CMK (cell line): Measurements from ENCODE around the gene USP10.

Experiments
- DNase-seq: peaks from one replicate; pipeline ENCODE4 v3.0.0-alpha.2; 2010; ENCODE audit warnings: low read depth

USP10 gene

DNA sequence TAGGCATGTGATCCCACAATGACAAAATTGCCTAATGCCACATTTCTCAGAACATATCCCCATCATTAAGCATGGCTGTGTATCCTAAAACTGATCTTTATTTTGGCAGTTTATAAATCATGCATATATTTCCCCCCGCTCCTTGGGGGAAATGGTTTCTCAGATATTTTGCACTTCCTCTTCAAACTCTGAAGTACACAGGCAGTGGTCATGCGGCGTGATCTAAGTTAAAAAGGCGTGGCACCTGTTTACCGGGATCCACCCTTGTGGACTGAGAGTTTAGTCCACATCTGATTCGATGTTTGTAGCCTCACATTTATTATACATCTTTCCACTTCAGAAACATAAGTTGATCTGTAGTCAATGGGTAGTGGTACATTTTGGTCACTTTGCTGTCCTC, 51.4 kb downstream of the USP10 start:
- DNase-seq, result no peak

DNA sequence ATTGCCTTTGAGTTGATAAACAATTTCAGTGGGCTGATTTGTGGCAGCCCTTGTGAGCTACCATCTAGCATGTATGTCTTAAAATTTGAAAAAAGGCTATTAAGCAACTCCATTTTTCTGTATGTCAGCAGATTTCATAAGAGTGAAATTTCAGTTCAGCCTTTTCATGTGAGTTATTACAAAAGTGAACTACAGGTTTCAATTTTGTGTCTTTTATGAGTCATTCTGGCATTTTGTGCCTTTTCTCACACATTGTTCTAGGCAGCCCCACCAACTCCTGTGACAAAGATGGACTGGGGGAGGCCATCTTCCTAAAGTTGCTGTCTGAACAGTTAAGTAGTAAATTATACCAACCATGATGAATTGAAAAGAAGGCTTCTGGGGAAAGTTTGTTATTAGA, 52.1 kb downstream of the USP10 start:
- no peak for DNase-seq

DNA sequence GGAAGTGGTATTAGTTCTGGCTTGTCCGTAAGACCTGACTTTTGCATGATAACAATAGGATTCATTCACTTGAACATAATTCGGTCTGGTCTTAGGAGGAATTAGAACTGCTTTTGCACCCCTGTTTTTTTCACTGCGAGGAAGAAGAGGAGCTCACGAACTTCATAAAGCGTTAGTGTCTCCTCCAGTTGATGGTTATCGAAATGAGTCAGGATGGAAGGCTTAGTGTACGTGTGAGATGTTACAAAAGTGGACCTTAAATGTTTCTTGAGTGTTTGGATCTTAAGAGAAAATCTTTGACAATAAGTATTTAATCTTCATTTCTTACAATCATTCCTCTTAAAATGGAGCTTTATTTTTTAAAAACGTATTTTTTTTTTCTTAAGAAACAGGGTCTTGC, 52.8 kb downstream of the USP10 start:
- DNase-seq, result no peak

DNA sequence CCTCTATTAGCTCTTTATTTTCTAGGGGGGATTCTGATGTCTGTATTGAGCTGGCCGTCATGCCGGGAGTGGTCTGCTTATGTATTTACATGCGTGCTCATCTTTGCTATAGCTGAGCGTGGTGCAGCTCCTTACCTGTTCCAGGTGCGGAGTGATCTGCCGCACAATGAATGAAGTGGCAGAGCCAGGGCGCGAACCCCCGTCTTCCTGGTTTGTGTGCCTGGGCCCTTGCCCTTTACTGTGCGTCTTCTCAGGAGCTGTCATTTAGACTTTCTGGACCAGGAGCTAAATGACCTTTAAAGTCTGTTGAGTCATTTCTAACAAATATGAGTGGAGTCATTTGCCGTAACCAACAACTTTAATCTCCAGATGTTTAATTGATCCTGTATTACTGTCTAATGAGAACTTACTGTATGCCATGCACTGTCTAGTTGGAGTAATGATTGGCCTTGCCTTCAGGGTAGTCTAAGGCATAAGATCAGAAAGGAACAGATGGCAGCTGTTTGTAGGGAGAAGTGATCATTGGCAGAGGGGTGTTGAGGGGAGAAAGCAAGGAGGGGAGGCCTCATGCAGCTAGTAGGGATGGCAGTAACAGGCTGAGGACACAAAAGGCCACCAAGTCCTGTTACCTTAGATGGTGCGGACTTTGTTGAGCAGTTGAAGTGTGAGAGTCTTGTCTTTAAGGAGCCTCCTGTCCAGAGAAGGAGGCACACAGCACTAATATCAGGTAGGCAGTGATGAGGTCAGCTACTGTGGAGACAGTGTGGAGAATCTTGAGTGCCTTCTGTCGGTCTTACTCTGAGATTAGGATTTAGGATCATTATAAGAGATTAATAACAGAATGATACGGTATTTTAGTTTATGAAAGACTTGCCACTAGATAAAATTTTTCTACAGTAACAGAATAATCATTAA, 53.9 kb downstream of the USP10 start:
- no peak for DNase-seq

DNA sequence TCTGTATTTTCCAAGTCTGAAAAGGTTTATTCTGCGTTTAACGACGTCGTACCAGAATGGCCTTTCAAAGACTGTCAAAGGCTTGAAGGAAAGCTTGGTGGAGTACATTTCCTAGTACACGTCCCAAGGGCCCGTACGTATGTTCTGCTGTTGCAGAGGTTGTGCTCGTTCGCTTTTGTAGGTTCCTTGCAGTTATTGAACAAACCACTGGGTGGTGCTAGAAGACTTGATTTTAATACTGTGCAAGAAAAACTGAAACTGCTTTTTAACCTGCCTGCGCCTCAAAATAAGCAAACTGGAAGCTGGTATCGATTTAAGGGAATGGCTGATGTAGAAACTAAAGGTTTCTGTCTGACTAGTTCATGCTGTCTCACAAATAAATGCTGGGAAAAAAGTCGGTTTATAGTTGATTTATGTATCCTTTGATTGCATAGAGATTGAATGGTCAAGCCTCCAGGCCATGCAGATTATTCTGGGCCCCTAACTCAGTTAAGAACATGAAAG, 54.6 kb downstream of the USP10 start:
- DNase-seq, result no peak

DNA sequence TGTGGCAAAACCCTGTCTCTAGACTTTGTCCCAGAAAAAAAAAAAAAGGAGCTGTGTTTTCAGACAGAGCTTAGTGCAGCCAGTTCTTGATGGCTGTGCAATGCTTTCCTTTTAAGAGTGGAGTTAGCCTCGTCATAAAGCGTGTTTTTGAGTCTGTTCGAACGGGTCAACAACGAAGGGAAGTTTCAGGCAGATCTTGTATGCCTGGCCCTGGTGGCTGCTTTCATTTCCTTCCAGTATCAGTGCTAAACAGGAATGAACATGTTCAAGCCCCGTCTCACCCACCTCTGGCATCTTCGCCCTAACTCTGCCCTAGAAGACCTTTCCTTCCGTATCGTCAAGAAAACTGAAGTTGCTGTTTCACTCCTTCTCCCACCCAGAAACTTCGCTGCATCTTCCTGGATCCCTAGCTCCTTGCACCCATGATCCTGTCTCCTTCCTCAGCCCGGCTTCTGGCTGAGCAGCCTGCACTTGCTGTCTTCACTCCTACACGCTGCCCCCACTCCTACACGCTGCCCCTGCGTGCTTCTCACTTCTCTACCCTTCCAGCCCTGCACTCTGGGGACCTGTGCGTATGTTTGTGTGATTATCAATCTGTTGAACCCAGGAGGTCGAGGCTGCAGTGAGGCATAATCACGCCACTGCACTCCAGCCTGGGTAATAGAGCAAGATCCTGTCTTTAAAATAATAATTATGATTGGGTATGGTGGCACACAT, 55.3 kb downstream of the USP10 start:
- no peak for DNase-seq

DNA sequence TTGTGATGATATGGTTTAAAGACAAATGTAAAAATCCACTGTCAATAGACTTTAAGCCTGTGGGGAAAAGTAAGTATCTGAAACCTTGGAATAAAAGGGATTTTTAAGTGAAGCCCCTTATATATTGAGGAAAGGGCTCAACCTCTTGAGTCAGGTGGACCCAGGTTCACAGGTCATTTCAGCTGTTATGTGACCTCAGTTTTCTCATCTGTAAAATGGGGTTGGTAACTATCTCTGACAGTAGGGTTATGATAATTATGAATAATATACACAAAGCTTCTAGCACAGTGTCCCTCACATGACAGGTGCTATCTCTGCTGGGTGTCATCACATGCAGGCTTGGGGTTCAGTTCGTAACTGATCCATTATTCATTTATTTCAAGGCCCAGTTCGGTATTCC, 57.0 kb downstream of the USP10 start:
- DNase-seq, result no peak

DNA sequence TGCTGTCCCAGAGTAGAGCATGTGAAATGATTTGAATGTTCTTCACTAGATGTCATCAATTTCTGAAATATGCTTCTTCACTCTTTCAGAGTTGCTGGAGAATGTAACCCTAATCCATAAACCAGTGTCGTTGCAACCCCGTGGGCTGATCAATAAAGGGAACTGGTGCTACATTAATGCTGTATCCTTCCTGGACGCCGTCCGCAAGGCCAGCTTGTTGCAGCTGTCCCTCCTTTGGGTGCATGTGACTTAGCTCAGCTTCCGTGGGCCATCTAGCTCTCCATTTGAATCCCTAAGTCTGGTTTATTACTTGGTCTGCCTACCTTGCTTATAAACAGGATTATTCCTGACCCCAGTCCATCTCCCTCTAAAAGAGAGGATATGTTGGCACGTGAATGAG, 58.8 kb downstream of the USP10 start:
- DNase-seq, result no peak

DNA sequence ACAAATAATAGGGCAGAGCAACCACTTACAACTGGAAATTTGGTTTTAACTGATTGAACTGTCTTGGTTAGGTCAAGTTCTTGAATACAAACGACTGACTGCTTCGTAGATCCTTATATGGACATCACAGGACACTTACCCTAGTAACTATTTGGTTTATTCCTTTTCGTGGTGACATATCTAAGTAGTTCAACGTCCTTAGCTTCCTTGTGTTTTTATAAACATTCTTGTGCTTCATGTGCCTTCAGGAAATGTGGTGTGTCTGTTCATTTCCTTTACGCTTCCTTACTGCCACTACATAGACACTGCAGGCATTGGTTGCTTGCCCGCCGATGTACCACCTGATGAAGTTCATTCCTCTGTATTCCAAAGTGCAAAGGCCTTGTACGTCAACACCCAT, 59.3 kb downstream of the USP10 start:
- no peak for DNase-seq

DNA sequence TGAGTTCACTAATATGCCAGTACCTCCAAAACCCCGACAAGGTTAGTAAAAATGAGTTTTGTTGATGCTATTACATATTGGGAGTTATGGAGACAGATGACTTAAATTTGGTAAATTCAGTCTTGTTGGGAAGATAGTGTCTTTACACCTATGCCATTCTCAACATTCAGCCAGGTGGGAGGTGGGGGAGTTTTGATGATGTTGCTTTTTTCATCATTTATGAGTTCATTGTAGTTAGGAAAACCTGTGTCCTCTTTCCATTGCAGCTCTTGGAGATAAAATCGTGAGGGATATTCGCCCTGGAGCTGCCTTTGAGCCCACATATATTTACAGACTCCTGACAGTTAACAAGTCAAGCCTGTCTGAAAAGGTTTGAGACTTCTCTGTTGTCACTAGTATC, 60.1 kb downstream of the USP10 start:
- DNase-seq, result no peak

DNA sequence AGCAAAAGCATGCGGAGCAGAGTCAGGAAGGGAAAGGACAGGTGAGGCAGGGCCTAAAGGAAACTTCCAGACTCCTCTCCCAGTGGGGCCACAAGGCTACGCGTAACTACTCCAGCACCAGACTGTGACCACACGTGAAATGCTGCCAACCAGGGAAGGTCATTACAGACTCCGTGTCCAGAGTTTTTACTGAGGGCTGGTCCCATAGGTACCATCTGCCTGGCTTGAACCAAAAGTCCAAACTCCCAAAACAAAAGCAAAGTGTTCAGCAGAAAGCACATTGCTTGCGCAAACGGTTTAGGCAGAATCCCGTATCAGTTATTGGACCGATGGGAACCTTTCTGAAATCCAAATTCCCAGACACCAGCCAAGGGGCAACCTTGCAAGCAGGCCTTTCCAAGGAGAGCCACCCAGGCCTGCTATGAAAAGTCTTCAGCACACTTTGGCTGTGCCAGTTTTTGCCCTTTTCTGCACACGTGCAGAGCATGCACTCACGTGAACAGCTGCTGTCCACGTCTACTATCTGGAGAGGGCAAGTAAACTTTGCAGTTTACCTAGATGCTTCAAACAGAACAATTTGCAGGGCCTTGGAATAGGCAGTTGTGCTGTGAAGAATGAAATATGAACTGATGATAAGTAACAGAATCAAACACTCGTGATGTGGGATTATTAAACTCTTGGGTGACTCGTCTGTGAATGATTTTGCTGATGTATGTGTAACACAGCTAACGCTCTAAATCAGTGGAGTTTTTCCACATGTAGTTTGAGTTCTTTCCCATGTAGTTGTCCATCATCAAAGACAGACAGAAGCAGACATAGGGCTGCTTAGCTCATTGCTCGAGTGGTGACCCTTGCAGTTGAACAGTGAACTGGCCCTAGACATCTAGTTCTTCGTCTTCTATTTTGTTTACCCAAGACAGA, 61.9 kb downstream of the USP10 start:
- no peak for DNase-seq

DNA sequence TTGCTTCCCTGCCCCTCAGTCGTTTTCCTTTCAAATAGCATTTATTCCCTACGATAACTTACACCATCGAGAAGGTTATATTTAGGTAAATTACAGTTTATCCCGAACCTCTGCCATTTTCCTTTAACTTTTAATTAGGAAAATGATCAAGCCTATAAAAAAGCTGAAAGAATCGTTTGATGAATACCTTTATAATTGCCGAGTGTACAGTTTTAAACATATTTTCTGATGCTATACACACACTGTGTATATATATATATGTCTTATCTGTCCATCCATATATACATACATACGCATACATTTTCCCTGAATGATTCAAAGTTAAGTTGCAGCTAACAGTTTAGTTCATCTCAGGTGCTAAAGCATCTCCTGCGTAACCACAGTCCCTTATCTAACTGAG, 63.4 kb downstream of the USP10 start:
- no peak for DNase-seq

DNA sequence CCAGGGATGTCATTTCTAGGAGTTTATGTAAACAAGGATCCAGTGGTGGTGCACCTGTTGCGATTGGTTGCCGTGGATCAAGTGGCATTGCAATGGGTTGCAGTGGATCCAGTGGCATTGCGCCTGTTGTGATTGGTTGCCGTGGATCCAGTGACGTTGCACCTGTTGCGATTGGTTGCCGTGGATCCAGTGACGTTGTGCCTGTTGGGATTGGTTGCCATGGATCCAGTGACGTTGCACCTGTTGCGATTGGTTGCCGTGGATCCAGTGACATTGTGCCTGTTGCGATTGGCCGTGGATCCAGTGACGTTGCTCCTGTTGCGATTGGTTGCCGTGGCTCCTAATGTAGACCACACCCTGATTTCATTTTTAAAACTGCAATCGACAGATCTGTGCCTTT, 63.8 kb downstream of the USP10 start:
- no peak for DNase-seq

DNA sequence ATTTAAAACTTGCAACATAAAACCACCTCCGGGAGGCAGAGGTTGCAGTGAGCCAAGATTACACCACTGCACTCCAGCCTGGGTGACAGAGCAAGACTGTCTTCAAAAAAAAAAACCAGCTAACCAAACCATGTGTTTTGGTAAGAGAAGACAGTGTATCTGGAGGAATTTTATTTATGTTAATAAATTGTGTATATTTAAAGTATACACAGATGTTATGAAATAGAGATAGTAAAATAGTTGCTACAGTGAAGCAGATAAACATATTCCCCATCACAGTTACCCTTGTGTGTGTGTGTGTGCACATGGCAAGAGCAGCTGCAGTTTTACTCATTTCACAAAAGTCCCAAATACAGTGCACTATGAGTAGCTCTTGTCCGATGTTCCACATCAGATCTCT, 65.2 kb downstream of the USP10 start:
- DNase-seq, result no peak

DNA sequence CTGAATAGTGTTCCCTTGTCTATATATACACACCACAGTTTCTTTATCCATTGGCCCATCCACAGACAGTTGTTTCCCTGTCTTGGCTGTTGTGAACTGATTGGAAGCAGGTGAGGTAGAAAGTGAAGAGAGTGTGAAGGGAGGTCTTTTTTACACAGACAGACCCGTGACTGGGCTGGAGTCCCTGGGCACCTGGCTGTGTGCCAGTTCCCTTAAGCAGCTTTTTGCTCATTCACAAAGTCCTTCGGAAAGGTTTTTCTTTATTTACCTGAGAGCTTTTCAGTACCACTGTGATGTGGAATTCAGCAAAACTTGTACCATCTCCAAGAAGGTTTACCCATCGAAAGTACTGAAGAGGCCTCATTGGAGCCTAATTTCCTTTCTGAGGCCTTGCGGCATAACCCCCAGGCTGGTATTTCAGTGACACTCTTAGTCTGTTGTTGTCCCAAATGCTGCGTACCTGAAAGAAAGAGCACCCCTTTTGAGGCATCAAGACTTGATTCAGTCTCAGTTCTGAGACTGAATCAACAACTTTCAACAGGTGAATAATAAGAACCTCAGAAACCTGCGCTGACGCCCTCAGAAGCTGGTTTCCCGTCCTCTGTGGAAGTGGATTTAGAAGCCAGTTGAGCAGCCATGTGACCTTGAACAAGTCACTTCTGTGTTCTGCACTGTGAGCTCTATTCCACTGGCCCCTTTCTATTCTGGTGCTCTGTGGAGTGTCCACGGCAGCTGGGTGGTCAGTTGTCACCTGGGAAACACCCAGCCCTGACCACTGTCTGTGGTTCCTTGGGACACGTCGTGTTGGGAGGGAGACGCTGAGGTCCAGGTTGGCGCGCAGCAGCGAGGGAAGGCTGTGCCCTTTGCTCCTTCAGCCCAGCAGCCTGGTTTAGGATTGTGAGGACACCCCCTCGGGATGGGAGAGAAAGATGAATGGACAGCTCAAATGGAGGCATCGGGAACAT, 66.1 kb downstream of the USP10 start:
- DNase-seq, result no peak

DNA sequence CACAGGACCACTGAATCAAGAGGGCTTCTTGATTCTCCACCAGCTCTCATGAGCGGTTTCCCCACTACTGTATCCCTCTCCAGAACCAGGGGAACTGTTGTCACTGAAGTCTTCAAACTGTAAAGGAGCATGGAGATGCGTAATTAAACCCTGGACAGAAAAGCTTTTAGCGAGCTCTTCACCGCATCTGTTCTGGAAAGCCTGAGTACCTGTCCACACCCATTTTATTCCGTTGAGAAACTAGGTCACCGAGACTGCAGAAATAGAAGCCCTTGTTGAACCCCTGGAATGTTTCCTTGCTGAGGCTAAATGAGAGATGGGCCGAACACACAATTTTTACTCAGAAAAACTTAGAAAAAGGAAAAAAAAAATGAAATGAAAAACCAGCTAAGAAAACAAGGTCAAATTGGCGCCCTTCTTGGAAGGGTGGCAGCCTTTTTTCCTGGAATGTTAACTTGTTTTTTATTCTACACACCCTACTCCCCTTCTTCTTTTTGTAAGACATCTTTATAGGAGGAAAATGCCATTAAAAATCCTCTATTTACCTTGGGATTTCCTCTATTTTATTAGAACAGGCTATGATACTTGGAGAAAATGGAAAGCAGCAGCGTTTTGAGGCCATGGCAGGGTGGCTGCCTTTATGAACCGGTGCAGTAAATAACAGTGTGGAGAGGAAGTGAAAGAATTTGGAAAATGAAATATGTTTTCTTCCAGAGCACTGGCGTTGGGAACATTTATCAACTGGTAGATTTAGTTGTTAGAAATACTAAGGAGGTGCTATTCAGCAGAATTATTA, 67.4 kb downstream of the USP10 start:
- no peak for DNase-seq

DNA sequence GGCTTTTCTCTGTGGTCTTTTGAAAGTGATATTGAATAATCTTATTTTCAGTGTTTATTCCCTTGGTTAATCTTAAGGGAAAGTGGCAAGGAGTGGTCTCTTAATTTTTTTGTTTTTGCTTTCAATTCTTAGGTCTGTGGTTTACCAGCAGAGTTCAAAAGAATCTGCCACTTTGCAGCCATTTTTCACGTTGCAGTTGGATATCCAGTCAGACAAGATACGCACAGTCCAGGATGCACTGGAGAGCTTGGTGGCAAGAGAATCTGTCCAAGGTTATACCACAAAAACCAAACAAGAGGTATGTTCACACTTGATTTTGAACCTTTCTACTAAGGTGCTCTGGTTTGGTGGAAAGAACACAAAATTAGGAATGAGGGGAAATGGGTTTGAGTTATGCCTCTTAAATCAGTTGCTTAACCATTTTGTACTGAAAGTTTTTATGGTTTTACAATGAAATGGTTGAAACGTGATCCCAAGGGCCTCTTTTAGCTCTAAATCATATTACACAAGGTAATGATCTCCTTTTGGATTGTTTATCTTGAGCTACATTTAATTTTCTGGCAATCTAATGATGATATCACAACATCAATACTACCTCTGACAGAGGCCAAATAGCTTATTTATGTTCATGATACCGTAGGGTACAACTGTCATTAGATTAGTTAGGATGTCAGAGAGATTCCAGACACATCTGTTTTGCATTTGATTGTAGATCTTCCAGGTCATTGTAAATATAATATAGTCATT, 68.4 kb downstream of the USP10 start:
- DNase-seq, result no peak

DNA sequence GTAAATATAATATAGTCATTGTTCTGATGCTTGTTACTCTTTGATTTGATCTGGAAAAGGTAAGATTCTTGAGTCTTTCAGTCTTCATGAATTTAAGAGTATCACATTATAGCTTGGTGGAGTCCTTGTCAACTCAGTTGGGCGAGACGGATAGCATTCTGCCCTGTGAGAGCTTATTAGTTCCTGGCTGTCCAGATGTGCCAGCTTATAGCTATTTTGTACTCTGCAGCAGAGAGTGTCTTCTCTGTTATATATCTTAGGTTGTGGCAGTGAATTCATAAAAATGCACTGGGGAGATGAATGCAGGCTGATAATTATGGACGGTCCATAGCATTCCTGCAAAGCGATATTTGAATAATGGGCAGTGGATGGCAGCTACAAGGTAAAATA, 69.0 kb downstream of the USP10 start:
- DNase-seq, result no peak

DNA sequence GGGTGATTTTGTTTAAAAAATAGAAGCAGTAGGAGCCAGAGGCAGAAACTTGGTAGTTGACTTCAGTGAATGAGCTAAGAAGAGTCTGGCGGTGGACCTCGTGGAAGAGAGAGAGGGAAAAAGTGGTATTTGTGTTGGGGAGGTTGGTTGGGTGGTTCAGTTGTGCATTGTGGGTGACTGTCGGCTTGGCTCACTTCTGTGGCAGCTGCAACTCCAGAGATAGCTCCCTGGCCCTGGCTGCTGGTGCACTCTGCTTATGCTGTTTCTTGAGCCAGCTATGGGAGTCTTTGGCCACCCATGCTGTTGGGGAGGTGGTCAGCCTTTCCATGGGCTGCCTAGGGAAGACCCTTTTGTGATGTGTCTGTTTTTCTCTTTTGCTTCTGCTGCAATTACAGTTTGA, 69.6 kb downstream of the USP10 start:
- no peak for DNase-seq

DNA sequence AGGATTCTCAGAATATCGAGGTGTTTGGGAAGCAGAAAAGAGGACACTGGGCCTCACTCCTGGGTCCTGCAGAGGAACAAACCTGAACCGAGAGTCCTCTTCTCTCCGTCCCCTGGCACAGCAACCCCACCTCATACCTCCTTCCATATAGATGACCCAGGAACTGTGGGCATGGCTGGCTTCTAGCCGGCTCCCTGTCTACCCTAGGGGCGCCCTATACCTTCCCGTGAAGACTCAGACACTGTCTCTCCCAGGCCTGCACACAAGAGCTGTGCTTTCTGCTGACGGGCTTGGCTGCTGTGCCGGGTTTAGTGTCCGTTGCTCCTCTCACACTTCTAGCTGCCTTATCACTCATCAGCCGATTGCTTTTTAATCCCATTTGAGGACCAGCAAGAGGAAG, 73.5 kb downstream of the USP10 start:
- DNase-seq, result no peak
